Esophagus muscularis mucosa (tissue), 4 donors: ENCODE data around the gene NPBWR2. TPM values are rescaled to one million over a fixed set of nuclear protein-coding genes. Genes with fewer than 3 reads are reported as not detected.

Experiments
- DNase-seq: peaks from one replicate; pipeline ENCODE4 v3.0.0-alpha.2; 2017; ENCODE audit errors: extremely low spot score
- H3K27ac ChIP-seq, 4 donors: fragments of 200-600 bp; sonication (generic); replicated peaks in 1 of 4; 1 replicate in 3 of 4; 2 replicates in 1 of 4; pipeline ENCODE4 v1.5.1; 2016 to 2019; ENCODE audit warnings: mild to moderate bottlenecking in 1 of 4
- H3K27me3 ChIP-seq, 4 donors: fragments of 200-600 bp; sonication (generic); one replicate each; pipeline versions ENCODE4 v1.5.1 to v1.6.0; 2016 to 2019
- H3K36me3 ChIP-seq, 4 donors: fragments of 200-600 bp; sonication (generic); one replicate each; pipeline ENCODE4 v1.5.1; 2016 to 2019
- H3K4me1 ChIP-seq, 4 donors: fragments of 200-600 bp; sonication (generic); one replicate each; pipeline ENCODE4 v1.5.1; 2016 to 2019
- H3K4me3 ChIP-seq, 4 donors: fragments of 200-600 bp; sonication (generic); 1 replicate in 2 of 4; 2 replicates in 2 of 4; pipeline ENCODE4 v1.5.1; 2016 to 2019; ENCODE audit warnings: mild to moderate bottlenecking in 4 of 4, moderate library complexity in 1 of 4
- H3K9me3 ChIP-seq, 4 donors: fragments of 200-600 bp; sonication (generic); 1 replicate in 3 of 4; 2 replicates in 1 of 4; pipeline ENCODE4 v1.5.1; 2016 to 2019
- EP300 ChIP-seq: sonication (generic); formaldehyde crosslinking; IDR thresholded peaks from one replicate; pipeline ENCODE4 v1.6.1; 2017; ENCODE audit warnings: antibody characterized with exemption
- POLR2A ChIP-seq: fragments of 450-650 bp; IDR thresholded peaks from one replicate; pipeline ENCODE4 v1.6.1; 2017; ENCODE audit warnings: antibody characterized with exemption, moderate library complexity, mild to moderate bottlenecking, low read depth
- POLR2AphosphoS5 ChIP-seq, 2 donors: sonication (generic); formaldehyde crosslinking; IDR thresholded peaks; one replicate each; pipeline ENCODE4 v1.6.1; 2017; ENCODE audit warnings: antibody characterized with exemption in 2 of 2
- WGBS: methylation state at CpG from one replicate; pipeline ENCODE4 v1.1.5; 2018; 5-methylcytosine and 5-hydroxymethylcytosine counted together
- intact Hi-C: fragments of 100-400 bp; cut with DNase I; formaldehyde crosslinking; loops from one replicate; pipeline ENCODE4 v1.15.1; 2023
- total RNA-seq, 4 donors: library from RNA; depleted of rRNA; stranded (reverse); fragments of >200 nt; gene quantifications; one replicate each; pipeline versions ENCODE4 v1.1.0 to v1.2.1, GENCODE V29; 2016
- TF ChIP-seq, protein P1 (sequence below), 3 experiments: fragments of 200-600 bp in 2 of 3; fragments of 450-650 bp in 1 of 3; sonication (generic) in 2 of 3; IDR thresholded peaks; one replicate each; pipeline ENCODE4 v1.5.1; 2017 to 2019; ENCODE audit warnings: antibody characterized with exemption in 3 of 3, mild to moderate bottlenecking in 2 of 3, moderate library complexity in 1 of 3

Gene NPBWR2
- total RNA-seq, 4 donors from 2014 or later, result not detected

GRCh38 chr20:64076061-64076997 is 31.0 kb downstream of the NPBWR2 start:
- TF ChIP-seq, protein P1, sequence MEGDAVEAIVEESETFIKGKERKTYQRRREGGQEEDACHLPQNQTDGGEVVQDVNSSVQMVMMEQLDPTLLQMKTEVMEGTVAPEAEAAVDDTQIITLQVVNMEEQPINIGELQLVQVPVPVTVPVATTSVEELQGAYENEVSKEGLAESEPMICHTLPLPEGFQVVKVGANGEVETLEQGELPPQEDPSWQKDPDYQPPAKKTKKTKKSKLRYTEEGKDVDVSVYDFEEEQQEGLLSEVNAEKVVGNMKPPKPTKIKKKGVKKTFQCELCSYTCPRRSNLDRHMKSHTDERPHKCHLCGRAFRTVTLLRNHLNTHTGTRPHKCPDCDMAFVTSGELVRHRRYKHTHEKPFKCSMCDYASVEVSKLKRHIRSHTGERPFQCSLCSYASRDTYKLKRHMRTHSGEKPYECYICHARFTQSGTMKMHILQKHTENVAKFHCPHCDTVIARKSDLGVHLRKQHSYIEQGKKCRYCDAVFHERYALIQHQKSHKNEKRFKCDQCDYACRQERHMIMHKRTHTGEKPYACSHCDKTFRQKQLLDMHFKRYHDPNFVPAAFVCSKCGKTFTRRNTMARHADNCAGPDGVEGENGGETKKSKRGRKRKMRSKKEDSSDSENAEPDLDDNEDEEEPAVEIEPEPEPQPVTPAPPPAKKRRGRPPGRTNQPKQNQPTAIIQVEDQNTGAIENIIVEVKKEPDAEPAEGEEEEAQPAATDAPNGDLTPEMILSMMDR (IDR thresholded peaks at IDR 0.05), result no peak
- no peak for TF ChIP-seq POLR2A
- TF ChIP-seq POLR2AphosphoS5 (IDR thresholded peaks at IDR 0.05), result no peak
- no peak for TF ChIP-seq EP300
- Histone ChIP-seq H3K27ac (no peak overlapping the region), H3K4me1 (peaks cover 26 to 33% (median 26%) of the 10 kb centered on the region in 4 donors), H3K27me3 (no peaks in the 10 kb centered on the region), H3K4me3 (peak overlapping the region; percentile 67 to 86 (median 76)), H3K36me3 (peaks cover 6 to 36% (median 33%) of the 10 kb centered on the region in 4 donors), H3K9me3 (no peaks in the 10 kb centered on the region)
- 92% methylated on average over 7 of the region's 22 CpGs for WGBS
- intact Hi-C loops, result no loop called here
- DNase-seq, result no peak

GRCh38 chr20:64075556-64075955 is 31.8 kb downstream of the NPBWR2 start:
- Histone ChIP-seq H3K4me3 (no peak overlapping the region), H3K4me1 (peaks cover 24 to 32% (median 26%) of the 10 kb centered on the region in 4 donors), H3K27me3 (no peaks in the 10 kb centered on the region), H3K9me3 (no peaks in the 10 kb centered on the region), H3K36me3 (peaks cover 6 to 40% (median 35%) of the 10 kb centered on the region in 4 donors), H3K27ac (no peak overlapping the region)
- no peak for DNase-seq
- TF ChIP-seq POLR2A, result no peak
- TF ChIP-seq, protein P1 (IDR thresholded peaks at IDR 0.05), result no peak
- no peak for TF ChIP-seq POLR2AphosphoS5 (IDR thresholded peaks at IDR 0.05)
- no peak for TF ChIP-seq EP300
- 93% methylated on average over 12 of the region's 12 CpGs for WGBS
- intact Hi-C loops, result no loop called here

GRCh38 chr20:64074963-64075362 is 32.4 kb downstream of the NPBWR2 start:
- intact Hi-C loops, result no loop called here
- WGBS, result 95% methylated on average over 8 of the region's 8 CpGs

DNA sequence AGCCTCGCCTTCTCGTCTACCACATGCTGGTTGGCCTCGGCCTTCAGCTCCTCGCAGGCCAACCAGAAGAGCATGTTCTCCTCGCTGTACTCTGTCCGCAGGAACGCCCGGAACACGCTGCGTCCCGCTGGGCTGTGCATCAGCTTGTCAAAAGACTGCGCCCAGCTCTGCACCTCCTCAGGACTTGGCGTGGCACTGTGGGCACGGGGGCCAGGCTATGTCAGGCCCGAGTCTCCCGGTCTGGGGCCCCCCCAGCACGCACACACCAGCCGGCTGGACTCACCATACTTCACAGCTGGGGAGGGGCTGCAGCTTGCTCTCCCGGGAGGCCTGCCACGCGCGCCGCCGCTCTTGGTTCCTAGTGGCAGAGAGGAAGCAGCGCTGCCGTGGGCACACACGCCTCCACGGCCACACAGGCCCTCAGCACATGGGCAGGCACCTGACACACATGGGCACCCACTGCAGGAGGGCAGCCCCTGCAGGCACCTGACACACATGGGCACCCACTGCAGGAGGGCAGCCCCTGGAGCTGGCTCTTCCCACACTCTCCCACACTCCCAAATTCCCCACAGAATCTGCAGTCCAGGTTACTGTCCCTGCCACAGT is 33.1 kb downstream of the NPBWR2 start:
- Histone ChIP-seq H3K27ac (no peak overlapping the region), H3K36me3 (peaks cover 6 to 48% (median 37%) of the 10 kb centered on the region in 4 donors), H3K27me3 (no peaks in the 10 kb centered on the region), H3K4me3 (no peak overlapping the region), H3K9me3 (no peaks in the 10 kb centered on the region), H3K4me1 (peaks cover 14 to 26% (median 18%) of the 10 kb centered on the region in 4 donors)
- WGBS, result 91% methylated on average over 15 of the region's 28 CpGs
- DNase-seq, result no peak
- intact Hi-C loops, result no loop called here
- TF ChIP-seq POLR2A (no peak), POLR2AphosphoS5 (IDR thresholded peaks at IDR 0.05) (no peak), EP300 (no peak)
- TF ChIP-seq, protein P1 (IDR thresholded peaks at IDR 0.05), result no peak

More at GRCh38 chr20:64074963-64075362, 32.4 kb downstream of the NPBWR2 start:
- Histone ChIP-seq H3K9me3 (no peaks in the 10 kb centered on the region), H3K4me1 (peaks cover 18 to 26% (median 20%) of the 10 kb centered on the region in 4 donors), H3K27ac (no peak overlapping the region), H3K36me3 (peaks cover 6 to 46% (median 37%) of the 10 kb centered on the region in 4 donors), H3K4me3 (no peak overlapping the region), H3K27me3 (no peaks in the 10 kb centered on the region)
- TF ChIP-seq POLR2AphosphoS5 (IDR thresholded peaks at IDR 0.05) (no peak), EP300 (no peak), POLR2A (no peak)
- TF ChIP-seq, protein P1 (IDR thresholded peaks at IDR 0.05), result no peak
- no peak for DNase-seq
